Measurements from ENCODE around the gene WLS. TPM values are rescaled to one million over a fixed set of nuclear protein-coding genes. Genes with fewer than 3 reads are reported as not detected.

The WLS gene
- total RNA-seq, 1 donor from 2014 or later, result 68.0 TPM

- DNase-seq (ENCODE audit: extremely low spot score in 2 of 2), result no peak
- H3K4me1 ChIP-seq, result no peaks in the 10 kb centered on the region
- H3K27ac ChIP-seq, result no peak overlapping the region
- no peaks in the 10 kb centered on the region for H3K27me3 ChIP-seq
- no peak overlapping the region for H3K4me3 ChIP-seq
- intact Hi-C loops (cut with DNase I), result no loop called here
- H3K36me3 ChIP-seq, result no peaks in the 10 kb centered on the region
- TF ChIP-seq POLR2AphosphoS5 (IDR thresholded peaks at IDR 0.05; ENCODE audit: insufficient read depth in 1 of 2, low read depth in 1 of 2) (no peak), POLR2A (IDR thresholded peaks at IDR 0.05) (no peak), CTCF (IDR thresholded peaks at IDR 0.05) (no peak)
- H3K9me3 ChIP-seq, result no peaks in the 10 kb centered on the region
Observed at GRCh38 chr1:68087184-68087583, 145.1 kb downstream of the WLS start.

GRCh38 chr1:68085752-68086151 lies 146.6 kb downstream of the WLS start:
- Histone ChIP-seq H3K4me1 (no peaks in the 10 kb centered on the region), H3K36me3 (no peaks in the 10 kb centered on the region), H3K4me3 (no peak overlapping the region), H3K9me3 (no peaks in the 10 kb centered on the region), H3K27ac (no peak overlapping the region), H3K27me3 (no peaks in the 10 kb centered on the region)
- TF ChIP-seq POLR2AphosphoS5 (IDR thresholded peaks at IDR 0.05; ENCODE audit: insufficient read depth in 1 of 2, low read depth in 1 of 2) (no peak), POLR2A (IDR thresholded peaks at IDR 0.05) (no peak), CTCF (IDR thresholded peaks at IDR 0.05) (no peak)
- intact Hi-C loops (cut with DNase I), result no loop called here
- DNase-seq (ENCODE audit: extremely low spot score in 2 of 2), result no peak

GRCh38 chr1:68083686-68084085 lies 148.6 kb downstream of the WLS start:
- Histone ChIP-seq H3K4me1 (no peaks in the 10 kb centered on the region), H3K9me3 (no peaks in the 10 kb centered on the region), H3K27me3 (no peaks in the 10 kb centered on the region), H3K27ac (no peak overlapping the region), H3K36me3 (no peaks in the 10 kb centered on the region), H3K4me3 (no peak overlapping the region)
- DNase-seq (ENCODE audit: extremely low spot score in 2 of 2), result no peak
- no peak for TF ChIP-seq CTCF (IDR thresholded peaks at IDR 0.05)
- TF ChIP-seq POLR2AphosphoS5 (IDR thresholded peaks at IDR 0.05; ENCODE audit: insufficient read depth in 1 of 2, low read depth in 1 of 2), result no peak
- TF ChIP-seq POLR2A (IDR thresholded peaks at IDR 0.05), result no peak
- intact Hi-C loops (cut with DNase I), result no loop called here

GRCh38 chr1:68081775-68082283 lies 150.5 kb downstream of the WLS start:
- no peaks in the 10 kb centered on the region for H3K36me3 ChIP-seq
- intact Hi-C loops (cut with DNase I), result no loop called here
- H3K4me3 ChIP-seq, result no peak overlapping the region
- H3K27me3 ChIP-seq, result no peaks in the 10 kb centered on the region
- no peak for DNase-seq (ENCODE audit: extremely low spot score in 2 of 2)
- TF ChIP-seq POLR2A (IDR thresholded peaks at IDR 0.05) (no peak), CTCF (IDR thresholded peaks at IDR 0.05) (no peak), POLR2AphosphoS5 (IDR thresholded peaks at IDR 0.05; ENCODE audit: insufficient read depth in 1 of 2, low read depth in 1 of 2) (no peak)
- H3K9me3 ChIP-seq, result no peaks in the 10 kb centered on the region
- H3K27ac ChIP-seq, result no peak overlapping the region
- H3K4me1 ChIP-seq, result no peaks in the 10 kb centered on the region

GRCh38 chr1:68078647-68079046 lies 153.7 kb downstream of the WLS start:
- Histone ChIP-seq H3K36me3 (no peaks in the 10 kb centered on the region), H3K27ac (no peak overlapping the region), H3K9me3 (no peaks in the 10 kb centered on the region), H3K27me3 (no peaks in the 10 kb centered on the region), H3K4me3 (no peak overlapping the region), H3K4me1 (no peaks in the 10 kb centered on the region)
- intact Hi-C loops (cut with DNase I), result no loop called here
- no peak for DNase-seq (ENCODE audit: extremely low spot score in 2 of 2)
- TF ChIP-seq CTCF (IDR thresholded peaks at IDR 0.05) (no peak), POLR2A (IDR thresholded peaks at IDR 0.05) (no peak)

MicroRNAs within 50 kb of the gene (microRNA counts, 767-probe panel; counts per million panel counts)
- microRNA hsa-miR-1262, result 238 to 261 counts per million in 2 donors

Small RNA genes lying within 50 kb of the gene (microRNA-seq; reads per million reads assigned to microRNA genes)
- gene MIR1262 (ENCODE audit: borderline number of aligned reads, borderline replicate concordance), result 3.8 reads per million

Small RNA genes lying within 50 kb of the gene (small RNA-seq; reads per million reads assigned to genes)
- gene COX6B1P7 (not detected), gene MIR1262 (1.9 reads per million, percentile 56 among the genes with 10 or more reads in this experiment)

Other genes with a start within 250 kb of the WLS start
- gene DIRAS3, start 181.9 kb downstream of the WLS start, total RNA-seq, result 2.0 TPM
- not detected for gene RPE65, start 217.4 kb upstream of the WLS start, total RNA-seq

All from vagina (tissue), 2 donors.